Dermis microvascular lymphatic vessel endothelial cell (primary cell): ENCODE data around the gene PITPNM1. TPM values are rescaled to one million over a fixed set of nuclear protein-coding genes. Genes with fewer than 3 reads are reported as not detected.
"Not testable (repeated sequence)": the region's sequence is repeated elsewhere in the genome, so short reads cannot be mapped to it uniquely, and the experiment has no call there.

Experiments
- DNase-seq, 2 donors: peaks; one replicate each; pipeline versions ENCODE4 v3.0.0 to v3.0.0-alpha.2; 2010; ENCODE audit warnings: low read depth in 2 of 2
- total RNA-seq: library from RNA; depleted of rRNA; stranded (reverse); fragments of >200 nt; gene quantifications from 2 replicates; pipeline ENCODE4 v1.2.1, GENCODE V29; 2014

Gene PITPNM1
- total RNA-seq, 1 donor from 2014 or later, result 6.3 TPM

DNA sequence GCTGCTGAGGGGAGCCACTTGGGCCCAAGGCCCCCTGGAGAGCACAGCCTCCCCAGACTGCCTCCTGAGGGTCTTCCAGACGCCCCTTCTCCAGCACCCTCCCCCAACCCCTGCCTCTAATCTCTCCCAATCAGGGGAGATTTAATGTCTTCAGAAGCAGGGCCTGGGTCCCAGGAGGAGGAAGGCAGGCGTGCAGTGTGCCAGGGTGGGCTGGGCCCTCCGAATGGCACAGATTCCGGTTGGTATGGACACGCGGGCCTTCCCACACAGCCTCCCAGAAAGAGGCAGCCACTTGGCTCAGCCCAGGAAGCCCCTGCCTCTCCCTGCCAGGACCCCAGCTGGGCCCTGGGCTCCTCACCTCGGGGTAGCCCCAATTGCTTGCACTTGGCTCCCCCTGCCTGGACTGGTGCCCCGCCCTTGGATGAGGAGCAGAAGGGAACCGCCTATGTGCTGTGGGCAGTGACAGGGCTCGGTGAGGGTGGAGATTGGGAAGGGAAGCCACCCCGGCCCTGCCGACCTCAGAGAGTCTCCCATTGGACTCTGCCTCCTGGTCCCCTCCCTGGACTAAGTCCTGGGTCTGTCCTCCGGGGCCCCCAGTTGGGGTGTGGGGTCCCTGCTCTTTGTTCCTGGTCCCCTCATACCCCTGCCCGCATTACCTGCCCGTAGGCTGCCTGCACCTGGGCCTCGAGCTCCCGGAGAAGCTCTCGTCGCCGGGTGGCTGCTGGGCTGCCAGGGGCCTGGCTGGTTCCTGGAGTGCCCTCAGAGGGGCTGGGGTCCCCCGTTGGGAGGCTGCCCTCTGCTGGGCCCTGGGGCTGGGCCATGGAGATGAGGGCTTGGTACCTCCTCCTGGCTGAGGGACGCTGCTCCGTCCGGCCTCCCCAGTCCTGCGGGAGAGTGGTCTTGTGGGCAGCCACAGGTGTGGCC, 18.7 kb upstream of the PITPNM1 start:
- DNase-seq, result no peak

DNA sequence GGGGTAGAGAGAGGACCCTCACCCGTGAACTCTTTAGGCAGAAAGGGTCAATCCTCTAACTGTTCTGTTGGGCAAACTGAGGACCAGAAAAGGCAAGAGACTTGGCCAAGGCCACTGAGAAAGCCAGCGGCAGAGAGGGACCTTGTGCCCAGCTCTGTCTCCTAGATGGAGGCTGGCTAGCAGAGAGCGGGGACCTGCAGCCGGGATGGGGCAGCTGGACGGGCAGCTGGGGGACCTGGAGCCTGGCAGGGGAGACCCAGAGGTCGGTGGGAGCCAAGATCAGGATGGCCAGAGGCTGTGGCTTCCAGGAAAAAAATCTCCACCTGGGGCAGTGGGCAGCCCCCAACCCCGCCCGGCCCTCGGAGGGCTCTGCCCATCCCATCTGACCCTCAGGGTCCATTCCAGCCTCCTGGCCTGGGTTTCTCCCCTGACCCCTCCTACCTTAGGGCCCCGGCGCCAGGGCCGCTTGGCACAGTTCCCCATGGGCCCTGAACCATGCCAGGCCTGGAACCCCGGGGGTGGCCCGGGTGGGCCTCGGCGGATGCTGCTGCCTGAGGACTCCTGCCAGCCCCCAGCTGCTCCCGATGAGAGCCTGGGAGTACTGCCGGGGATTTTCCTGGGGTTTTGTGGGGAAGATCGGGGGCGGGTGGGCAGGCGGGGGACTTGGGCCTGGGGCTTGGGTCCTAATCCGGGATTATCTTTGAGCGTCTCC, 17.8 kb upstream of the PITPNM1 start, which contains the start of gene CABP2:
Gene CABP2 (minus strand): TSS at position 603 of the 712 bp plus-strand sequence. CDS start 120 bp downstream, at position 483.
- DNase-seq, result no peak

GRCh38 chr11:67522338-67522737, 17.2 kb upstream of the PITPNM1 start:
- no peak for DNase-seq

GRCh38 chr11:67521924-67522323, 16.8 kb upstream of the PITPNM1 start:
- DNase-seq, result no peak

- no peak for DNase-seq
These were observed 16.0 kb upstream of the PITPNM1 start for GRCh38 chr11:67520856-67521824.

DNA sequence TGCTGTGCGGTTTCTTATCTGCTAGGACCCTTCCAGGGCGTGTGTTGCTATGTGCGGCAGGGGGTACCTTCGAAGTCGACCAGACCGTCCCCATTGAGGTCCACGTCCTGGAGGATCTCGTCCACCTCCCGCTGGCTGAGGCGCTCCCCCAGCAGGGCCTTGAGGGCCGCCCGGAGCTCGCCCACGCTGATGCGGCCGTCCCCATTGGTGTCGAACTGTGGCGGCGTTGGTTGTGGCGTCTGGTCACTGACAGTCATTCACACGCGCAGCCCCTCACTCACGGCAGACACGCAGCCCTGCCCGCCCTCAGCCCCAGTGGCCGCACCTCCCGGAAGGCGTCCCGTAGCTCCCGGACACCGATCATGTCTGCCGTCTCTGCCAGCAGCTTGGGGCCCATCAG, 14.6 kb upstream of the PITPNM1 start:
- DNase-seq, result no peak

- no peak for DNase-seq
These were observed 12.8 kb upstream of the PITPNM1 start for GRCh38 chr11:67517784-67518552.

GRCh38 chr11:67516806-67517205, 11.6 kb upstream of the PITPNM1 start:
- no peak for DNase-seq

GRCh38 chr11:67514116-67514515, 9.0 kb upstream of the PITPNM1 start:
- no peak for DNase-seq

GRCh38 chr11:67511558-67511957, 6.4 kb upstream of the PITPNM1 start:
- DNase-seq, result not testable (repeated sequence)

- DNase-seq, result no peak
These were observed 4.8 kb upstream of the PITPNM1 start for GRCh38 chr11:67510023-67510345.

DNA sequence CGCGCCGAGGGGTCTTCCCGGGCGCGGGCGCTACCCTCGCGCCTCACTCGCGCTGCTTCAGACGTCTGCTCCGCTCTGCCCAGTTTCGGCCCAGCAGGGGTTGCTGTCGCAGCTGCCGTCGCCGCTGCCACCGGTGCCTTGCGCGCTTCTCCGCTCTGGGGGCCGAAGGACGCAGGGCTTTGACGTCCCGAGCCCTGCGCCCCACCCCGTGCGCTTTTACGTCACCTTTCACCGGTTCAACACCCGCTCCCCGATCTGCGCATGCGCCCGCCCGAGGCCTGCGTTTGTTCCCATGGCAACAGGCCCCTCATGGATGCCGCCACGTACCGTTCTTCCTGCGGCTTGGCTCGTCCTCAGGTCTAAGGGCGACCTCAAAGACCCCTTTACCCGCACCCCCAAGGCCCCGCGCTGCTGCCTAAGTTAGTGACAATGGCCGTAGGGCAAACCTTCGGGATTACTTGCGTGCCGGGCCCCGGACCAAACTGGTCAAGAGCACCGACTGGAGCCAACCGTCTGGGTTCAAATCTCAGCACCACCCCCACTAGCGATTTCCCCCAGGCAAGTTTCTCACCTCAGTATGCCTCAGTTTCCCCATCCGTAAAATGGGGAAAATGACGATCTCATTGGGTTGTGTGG, 3.4 kb upstream of the PITPNM1 start:
- DNase-seq, result peak; percentile 92 to 96

- DNase-seq, result peak; percentile 99 to 100
These were observed 2.8 kb upstream of the PITPNM1 start, which contains the start of gene CDK2AP2 for GRCh38 chr11:67507864-67508485. Gene CDK2AP2 (minus strand): TSS chr11:67508162. CDS start chr11:67508082, 80 bp downstream.

DNA sequence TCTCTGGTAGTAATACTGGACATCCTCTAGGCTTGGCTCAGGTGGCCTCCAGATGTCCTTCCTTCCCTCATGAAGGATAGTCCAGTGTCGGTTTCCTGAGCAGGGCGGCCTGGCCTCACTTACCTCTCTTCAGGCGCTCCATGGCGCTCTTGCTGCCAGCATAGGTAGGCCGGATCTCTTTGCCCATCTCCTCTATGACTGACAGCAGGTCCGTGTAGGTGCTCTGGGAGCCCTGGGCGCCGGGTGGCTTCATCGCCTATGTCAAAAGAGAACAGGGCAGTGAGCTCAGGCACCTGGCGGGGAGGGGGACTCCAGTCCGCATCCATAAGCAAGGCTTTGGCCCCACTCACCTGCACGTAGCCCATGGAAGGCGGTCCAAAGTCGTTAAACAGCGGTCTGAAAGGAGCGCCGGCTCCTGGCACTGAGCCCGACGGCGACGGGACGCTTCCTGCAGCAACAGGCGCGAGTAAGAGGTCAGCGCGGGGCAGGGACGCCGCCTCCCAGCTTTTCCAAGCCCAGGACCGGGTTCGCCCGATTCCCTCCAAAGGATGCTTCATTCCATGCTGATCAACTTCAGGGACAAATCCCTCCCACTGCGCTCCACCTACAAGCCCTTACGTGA, 2.2 kb upstream of the PITPNM1 start:
- peak; percentile 55 to 88 for DNase-seq

- DNase-seq, result no peak
These were observed 1.4 kb upstream of the PITPNM1 start for GRCh38 chr11:67506426-67507051.

DNA sequence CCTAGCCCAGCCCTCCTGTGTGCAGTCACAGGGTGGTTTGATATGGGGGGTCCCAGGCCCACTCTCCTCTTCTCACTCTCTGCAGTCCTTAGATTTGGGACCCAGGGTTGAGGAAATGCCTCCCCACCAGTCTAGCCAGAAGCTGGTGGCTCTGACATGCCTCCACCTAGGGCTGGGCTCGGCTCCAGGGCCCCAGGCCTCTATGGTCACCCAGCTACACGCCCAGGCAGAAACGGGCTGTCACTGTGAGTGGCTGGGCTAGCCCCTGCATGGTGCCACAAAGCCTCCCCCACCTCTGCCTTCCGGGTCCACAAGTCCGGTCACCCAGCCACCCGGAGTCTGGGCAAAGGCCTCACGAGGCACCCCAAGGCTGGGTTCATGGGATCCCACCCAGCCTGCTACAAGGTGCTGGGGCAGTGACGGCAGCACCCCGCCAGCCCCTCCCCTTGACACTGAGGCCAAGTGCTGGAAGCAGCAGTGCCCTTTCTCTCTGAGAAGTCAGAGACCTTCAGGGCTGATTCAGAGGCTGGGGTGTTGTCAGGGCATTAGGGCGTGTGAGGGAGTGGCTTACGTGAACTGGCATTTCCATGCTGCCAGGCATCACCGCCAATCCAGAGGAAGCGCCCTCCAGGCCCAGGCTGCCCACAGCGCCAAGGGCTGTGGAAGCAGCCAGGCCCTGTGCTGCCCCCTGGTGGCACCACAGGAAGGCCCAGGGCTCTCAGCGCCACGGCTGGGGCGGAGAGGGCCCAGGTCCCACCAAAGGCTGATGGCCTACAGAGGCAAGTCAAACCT, 638 bp upstream of the PITPNM1 start:
- DNase-seq, result peak; percentile 60 to 89

- DNase-seq, result peak in 1 of 2 donors; percentile 34
These were observed 886 bp downstream of the PITPNM1 start for GRCh38 chr11:67504005-67504949.
